Measurements from ENCODE around the gene MRPL22. TPM values are rescaled to one million over a fixed set of nuclear protein-coding genes. Genes with fewer than 3 reads are reported as not detected.

MRPL22 gene
- total and polyA plus RNA-seq, 2 of the 13 experiments (the other 11 are each of a cell fraction or from before 2014, with no cell fraction given) = 66.8 to 84.8 TPM

DNA sequence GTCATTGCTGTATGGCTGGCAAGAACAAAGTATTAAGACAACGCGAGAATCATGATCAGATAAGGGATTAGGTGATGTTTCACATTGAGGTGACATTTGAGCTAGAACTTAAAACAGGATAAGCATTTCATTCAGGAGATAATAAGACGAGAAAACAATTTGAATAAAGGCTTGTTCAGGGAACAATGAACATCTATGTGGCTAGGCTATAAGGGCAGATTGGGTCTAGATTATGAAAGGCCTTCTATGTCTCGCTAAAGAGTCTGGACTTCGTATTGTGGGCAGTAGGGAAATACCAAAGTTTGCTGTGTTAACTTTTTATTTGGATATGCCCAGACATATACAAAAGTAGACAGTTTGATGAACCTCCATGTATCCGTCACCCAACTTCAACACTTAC lies 6.9 kb downstream of the MRPL22 start:
- TF ChIP-seq ZNF7 (CRISPR knock-in tag; IDR thresholded peaks at IDR 0.05) (peak; percentile 83), PHF8 (CRISPR knock-in tag; IDR thresholded peaks at IDR 0.05) (no peak), SOX13 (IDR thresholded peaks at IDR 0.05) (no peak), SOX13 (CRISPR knock-in tag; conservative IDR thresholded peaks at IDR 0.05 in 1 of 2, IDR thresholded peaks at IDR 0.05 in 1 of 2) (0 out of 4 replicates have a peak, but pooled peaks of 1 of the 2 experiments have one; percentile 36)
- ChIA-PET POLR2A (no interaction called here), CTCF (ENCODE audit: low intra/inter-chr PET ratio, low total read pairs) (no interaction called here)
- intact Hi-C loops (cut with micrococcal nuclease; ENCODE audit: unreplicated experiment) = no loop called here
- no peaks in the 10 kb centered on the region; the same call in 1 of the 2 replicates for H4K20me1 ChIP-seq (ENCODE audit: insufficient read depth, low read length)
- WGBS (ENCODE audit: low lambda C conversion rate) = 62% methylated on average over 6 of the region's 6 CpGs
- peaks cover 74% of the 10 kb centered on the region for H3K79me2 ChIP-seq (ENCODE audit: insufficient read depth, low read length)
- DNase-seq (ENCODE audit: low spot score) (peak; percentile 56), FAIRE-seq (peak; percentile 18), ATAC-seq (peak; percentile 44; the same call in 2 of the 3 replicates)
- H3K27me3 ChIP-seq (ENCODE audit: control insufficient read depth in 1 of 2, insufficient read depth in 2 of 2, low read length in 2 of 2) = no peaks in the 10 kb centered on the region
- no peak overlapping the region for H3K4me3 ChIP-seq (replicated peaks in 1 of 3; ENCODE audit: insufficient read depth in 1 of 3, low read depth in 2 of 3, low read length in 3 of 3)
- no peak overlapping the region for H3K9ac ChIP-seq (ENCODE audit: insufficient read depth, low read depth, low read length)
- H3K36me3 ChIP-seq (replicated peaks in 1 of 2; ENCODE audit: control insufficient read depth in 1 of 2, insufficient read depth in 2 of 2, low read length in 2 of 2) = peaks cover 3 to 8% of the 10 kb centered on the region in 2 experiments; a peak in 4 of 5 replicates
- in situ Hi-C loops (cut with HindIII; ENCODE audit: extremely low pct_ligation_motif_present, low pct_unique_long_range_greater_than_20kb) = no loop called here
- 0 out of 2 replicates have a peak overlapping the region, but pooled peaks have one; percentile 1 for H3K4me2 ChIP-seq (ENCODE audit: low read depth, low read length)
- BruUV-seq (replicated peaks) = no TSS peak
- peaks cover 41% of the 10 kb centered on the region for H3K4me1 ChIP-seq (ENCODE audit: insufficient read depth, low read length)
- H2AFZ ChIP-seq (ENCODE audit: low read length) = no peak overlapping the region
- H3K9me3 ChIP-seq (ENCODE audit: low read length) = no peaks in the 10 kb centered on the region
- H3K27ac ChIP-seq (ENCODE audit: extremely low read length, insufficient read depth, low read length) = peak overlapping the region; percentile 30

DNA sequence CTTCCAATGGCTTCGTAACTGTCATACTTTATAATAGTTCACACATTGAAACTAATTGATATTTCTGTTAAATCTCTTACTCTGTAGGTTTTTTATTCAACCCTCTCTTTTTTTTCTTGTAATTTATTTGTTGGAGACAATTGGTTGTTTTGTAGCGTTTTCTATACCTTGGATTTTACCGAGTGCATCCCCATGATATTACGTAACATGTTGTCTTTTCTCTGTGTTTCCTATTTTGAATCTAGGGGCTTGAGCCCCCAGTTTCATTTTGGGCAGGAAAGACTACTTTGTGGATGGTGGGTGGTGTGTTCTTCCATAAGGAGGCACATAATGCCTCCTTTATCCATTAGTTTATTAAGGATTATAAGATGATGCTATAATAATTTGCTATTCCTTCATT lies 7.4 kb downstream of the MRPL22 start:
- no peak for TF ChIP-seq ZNF263 (CRISPR knock-in tag; IDR thresholded peaks at IDR 0.05)
- peak; percentile 71 for TF ChIP-seq CEBPB (IDR thresholded peaks at IDR 0.05; ENCODE audit: borderline replicate concordance, low read depth, low read length)
- in situ Hi-C loops (cut with HindIII; ENCODE audit: extremely low pct_ligation_motif_present, low pct_unique_long_range_greater_than_20kb) = no loop called here
- H3K4me2 ChIP-seq (ENCODE audit: low read depth, low read length) = no peak overlapping the region
- BruUV-seq (replicated peaks) = no TSS peak
- 95% methylated on average over 4 of the region's 4 CpGs for WGBS (ENCODE audit: low lambda C conversion rate)
- ChIA-PET POLR2A (no interaction called here), CTCF (ENCODE audit: low intra/inter-chr PET ratio, low total read pairs) (no interaction called here)
- peaks cover 35% of the 10 kb centered on the region for H3K4me1 ChIP-seq (ENCODE audit: insufficient read depth, low read length)
- ATAC-seq (no peak), DNase-seq (ENCODE audit: low spot score) (no peak), FAIRE-seq (no peak)
- no peak overlapping the region for H3K27ac ChIP-seq (ENCODE audit: extremely low read length, insufficient read depth, low read length)
- peaks cover 70% of the 10 kb centered on the region for H3K79me2 ChIP-seq (ENCODE audit: insufficient read depth, low read length)
- H2AFZ ChIP-seq (ENCODE audit: low read length) = no peak overlapping the region
- no peaks in the 10 kb centered on the region for H3K9me3 ChIP-seq (ENCODE audit: low read length)
- H3K4me3 ChIP-seq (replicated peaks in 1 of 3; ENCODE audit: insufficient read depth in 1 of 3, low read depth in 2 of 3, low read length in 3 of 3) = no peak overlapping the region
- H4K20me1 ChIP-seq (ENCODE audit: insufficient read depth, low read length) = no peaks in the 10 kb centered on the region; the same call in 1 of the 2 replicates
- intact Hi-C loops (cut with micrococcal nuclease; ENCODE audit: unreplicated experiment) = no loop called here
- no peak overlapping the region for H3K9ac ChIP-seq (ENCODE audit: insufficient read depth, low read depth, low read length)
- peaks cover 3 to 8% of the 10 kb centered on the region in 2 experiments; a peak in 4 of 5 replicates for H3K36me3 ChIP-seq (replicated peaks in 1 of 2; ENCODE audit: control insufficient read depth in 1 of 2, insufficient read depth in 2 of 2, low read length in 2 of 2)
- no peaks in the 10 kb centered on the region for H3K27me3 ChIP-seq (ENCODE audit: control insufficient read depth in 1 of 2, insufficient read depth in 2 of 2, low read length in 2 of 2)
